GM13977 (cell line): ENCODE results near the gene CSHL1.
"Not testable (repeated sequence)": the region's sequence is repeated elsewhere in the genome, so short reads cannot be mapped to it uniquely, and the experiment has no call there.

Source experiments
- DNase-seq: peaks from one replicate; pipeline ENCODE4 v3.0.0; 2012; ENCODE audit warnings: low spot score
- in situ Hi-C: fragments of 300-500 bp; cut with MboI; formaldehyde crosslinking; loops from one replicate; pipeline ENCODE4 v1.12.0; 2022; ENCODE audit warnings: low sequenced_read_pairs, low pct_unique_long_range_greater_than_20kb, mixed read lengths, inconsistent platforms; ENCODE audit not compliant: unreplicated experiment
- TF ChIP-seq, protein P1 (sequence below): IDR thresholded peaks from 2 replicates; pipeline ENCODE4 v1.5.1; 2012; ENCODE audit warnings: mild to moderate bottlenecking, control low read depth; ENCODE audit not compliant: insufficient read depth; ENCODE audit errors: extremely low read depth, missing control alignments

The CSHL1 gene

DNA sequence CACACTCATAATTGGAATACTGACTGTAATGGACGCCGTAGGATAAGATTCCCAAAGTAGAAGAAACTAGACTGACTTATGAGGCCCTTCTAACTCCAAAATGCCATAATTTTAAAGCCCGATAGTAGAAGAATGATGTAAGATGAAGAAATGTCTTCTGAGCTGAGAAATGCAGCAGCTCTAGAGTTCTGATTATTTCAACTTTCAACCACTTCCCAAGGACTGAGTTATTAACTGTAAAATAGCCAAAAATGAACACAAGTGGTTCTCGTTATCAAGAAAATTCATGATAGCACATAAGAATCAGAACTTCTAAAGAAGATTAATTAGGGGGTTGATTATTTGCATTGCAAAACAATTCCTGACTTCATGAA, 40.8 kb downstream of the CSHL1 start:
- in situ Hi-C loops, DNase-seq: not testable (repeated sequence)

DNA sequence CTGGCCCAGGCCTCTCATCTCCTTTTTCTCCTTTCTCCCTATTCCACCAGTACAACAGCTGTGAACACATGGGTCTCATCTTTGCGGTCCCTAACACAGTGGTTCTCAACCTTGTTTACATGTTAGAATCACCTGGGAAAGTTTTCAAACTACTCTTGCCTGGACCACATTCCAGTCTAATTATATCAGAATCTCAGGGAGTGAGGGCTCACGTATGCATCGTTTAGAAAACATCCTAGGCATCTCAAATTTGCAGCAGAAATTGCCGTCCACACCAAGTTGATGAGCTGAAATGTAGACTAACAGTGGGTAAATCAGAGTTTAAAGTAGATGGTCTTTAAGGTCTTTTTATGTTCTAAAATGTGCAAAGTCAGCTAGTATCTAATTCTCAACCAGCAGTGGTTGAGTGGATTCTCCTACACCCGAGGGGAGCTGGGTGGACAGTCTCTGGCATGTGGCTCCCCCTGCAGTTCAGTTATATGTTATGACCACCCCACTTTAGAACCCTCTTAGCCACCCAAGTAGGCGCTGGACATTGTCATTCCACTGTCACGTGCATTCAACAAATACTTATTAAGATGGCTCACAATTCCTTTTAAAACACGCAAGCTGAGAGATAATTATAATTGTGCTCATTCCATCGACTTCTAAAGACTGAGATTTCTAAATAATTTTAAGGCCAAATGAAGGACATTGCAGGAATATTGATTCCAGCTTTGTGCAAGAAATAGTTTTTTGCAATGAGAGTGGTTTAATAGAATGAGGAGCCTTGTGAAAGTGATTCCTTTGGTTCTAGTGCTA, 41.4 kb downstream of the CSHL1 start:
- in situ Hi-C loops, DNase-seq: not testable (repeated sequence)

DNA sequence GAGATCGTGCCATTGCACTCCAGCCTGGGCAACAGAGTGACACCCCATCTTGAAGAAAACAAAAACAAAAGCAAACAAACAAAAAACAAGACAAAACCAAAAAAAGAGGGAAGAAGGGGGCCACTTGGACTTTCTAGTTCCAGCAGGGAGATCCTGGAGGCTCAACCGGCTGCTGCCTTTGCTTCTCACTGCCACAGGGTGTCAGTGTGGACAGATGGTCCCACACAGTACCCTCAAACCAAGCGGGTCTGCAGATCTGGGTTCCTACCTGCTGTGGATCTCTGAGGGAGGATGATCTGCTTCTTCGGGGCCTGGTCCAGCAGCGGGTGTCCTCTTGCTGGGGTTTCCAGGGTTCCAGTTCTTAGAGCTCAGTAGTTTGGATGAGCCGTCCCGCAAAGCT, 44.4 kb downstream of the CSHL1 start:
- TF ChIP-seq, protein P1, sequence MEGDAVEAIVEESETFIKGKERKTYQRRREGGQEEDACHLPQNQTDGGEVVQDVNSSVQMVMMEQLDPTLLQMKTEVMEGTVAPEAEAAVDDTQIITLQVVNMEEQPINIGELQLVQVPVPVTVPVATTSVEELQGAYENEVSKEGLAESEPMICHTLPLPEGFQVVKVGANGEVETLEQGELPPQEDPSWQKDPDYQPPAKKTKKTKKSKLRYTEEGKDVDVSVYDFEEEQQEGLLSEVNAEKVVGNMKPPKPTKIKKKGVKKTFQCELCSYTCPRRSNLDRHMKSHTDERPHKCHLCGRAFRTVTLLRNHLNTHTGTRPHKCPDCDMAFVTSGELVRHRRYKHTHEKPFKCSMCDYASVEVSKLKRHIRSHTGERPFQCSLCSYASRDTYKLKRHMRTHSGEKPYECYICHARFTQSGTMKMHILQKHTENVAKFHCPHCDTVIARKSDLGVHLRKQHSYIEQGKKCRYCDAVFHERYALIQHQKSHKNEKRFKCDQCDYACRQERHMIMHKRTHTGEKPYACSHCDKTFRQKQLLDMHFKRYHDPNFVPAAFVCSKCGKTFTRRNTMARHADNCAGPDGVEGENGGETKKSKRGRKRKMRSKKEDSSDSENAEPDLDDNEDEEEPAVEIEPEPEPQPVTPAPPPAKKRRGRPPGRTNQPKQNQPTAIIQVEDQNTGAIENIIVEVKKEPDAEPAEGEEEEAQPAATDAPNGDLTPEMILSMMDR: peak; percentile 32
- in situ Hi-C loops, DNase-seq: not testable (repeated sequence)
